K562 (cell line): ENCODE measurements around the gene FBXO15.

ENCODE experiments used
- CREB1 ChIP-seq, 2 experiments: sonication (generic) in 1 of 2; formaldehyde crosslinking in 1 of 2; IDR thresholded peaks; 2 replicates each; pipeline versions ENCODE4 v1.6.1 to v1.8.0; 2012 to 2022; ENCODE audit warnings: inconsistent platforms in 1 of 2, mild to moderate bottlenecking in 1 of 2, missing genetic modification reagents in 1 of 2, moderate library complexity in 1 of 2
- GABPA ChIP-seq: fragments of 200-800 bp; sonication (Bioruptor generic); conservative IDR thresholded peaks from 2 replicates; pipeline ENCODE4 v1.6.1; 2016; ENCODE audit warnings: low read depth, missing genetic modification characterization, missing compliant biosample characterization
- KLF16 ChIP-seq: IDR thresholded peaks from 2 replicates; pipeline ENCODE4 v1.6.1; 2016; ENCODE audit warnings: antibody characterized with exemption
- MAFK ChIP-seq: IDR thresholded peaks from 2 replicates; pipeline ENCODE4 v1.6.1; 2011; ENCODE audit warnings: low read length, improper control_type of control experiment
- NFATC3 ChIP-seq: fragments of 450-650 bp; IDR thresholded peaks from 2 replicates; pipeline ENCODE4 v1.6.1; 2017; ENCODE audit warnings: mild to moderate bottlenecking
- SP1 ChIP-seq: sonication (generic); formaldehyde crosslinking; IDR thresholded peaks from 2 replicates; pipeline ENCODE4 v1.8.1; 2022; ENCODE audit warnings: mild to moderate bottlenecking, missing genetic modification reagents

- TF ChIP-seq KLF16 (no peak), MAFK (no peak), GABPA (no peak), NFATC3 (no peak), SP1 (CRISPR knock-in tag) (no peak), CREB1 (IDR thresholded peaks at IDR 0.05) (no peak), CREB1 (CRISPR knock-in tag; IDR thresholded peaks at IDR 0.05) (no peak)
Measured at GRCh38 chr18:74149878-74150277, 2.2 kb upstream of the FBXO15 start.
